Urinary bladder (tissue), 4 donors: ENCODE measurements around the gene RPL35A. TPM values are rescaled to one million over a fixed set of nuclear protein-coding genes. Genes with fewer than 3 reads are reported as not detected.

Source experiments
- DNase-seq: peaks from one replicate; pipeline ENCODE4 v3.0.0-alpha.2; 2015; ENCODE audit errors: extremely low spot score
- H3K27ac ChIP-seq: one replicate; pipeline ENCODE4 v1.5.1; 2013; ENCODE audit warnings: low read depth, mild to moderate bottlenecking, moderate library complexity
- H3K36me3 ChIP-seq: one replicate; pipeline ENCODE4 v1.6.1; 2013; ENCODE audit warnings: mild to moderate bottlenecking, moderate library complexity; ENCODE audit not compliant: insufficient read depth
- H3K4me1 ChIP-seq: one replicate; pipeline ENCODE4 v1.6.1; 2013; ENCODE audit warnings: mild to moderate bottlenecking, moderate library complexity; ENCODE audit not compliant: insufficient read depth
- H3K4me3 ChIP-seq: one replicate; pipeline ENCODE4 v1.5.1; 2013; ENCODE audit warnings: low read depth, low read length
- WGBS: extraction: QIAGEN DNeasy Blood & Tissue Kit; methylation state at CpG from one replicate; pipeline ENCODE4 v1.1.7; 2013; 5-methylcytosine and 5-hydroxymethylcytosine counted together
- polyA plus RNA-seq: library from polyadenylated mRNA; stranded (reverse); fragments of 200-250 nt; gene quantifications from one replicate; pipeline ENCODE4 v1.2.3, GENCODE V29; 2013
- total RNA-seq: library from RNA; depleted of rRNA; stranded (reverse); fragments of >200 nt; gene quantifications from one replicate; pipeline ENCODE4 v1.2.3, GENCODE V29; 2014
- donor health status: healthy with polysubstance abuse.
- donor health status: healthy.

Gene RPL35A
- total and polyA plus RNA-seq, 2 donors: 1,028 to 1,260 TPM

GRCh38 chr3:197936819-197937384 lies 13.1 kb upstream of the RPL35A start:
- Histone ChIP-seq H3K4me3 (no peak overlapping the region), H3K27ac (no peak overlapping the region), H3K36me3 (peaks cover 1% of the 10 kb centered on the region), H3K4me1 (no peaks in the 10 kb centered on the region)
- WGBS: 54% methylated on average over 15 of the region's 15 CpGs
- no peak for DNase-seq

GRCh38 chr3:197940745-197941384 lies 9.1 kb upstream of the RPL35A start:
- WGBS: 90% methylated on average over 1 of the region's 1 CpG
- H3K27ac ChIP-seq: no peak overlapping the region
- H3K4me1 ChIP-seq: no peaks in the 10 kb centered on the region
- H3K36me3 ChIP-seq: peaks cover 1% of the 10 kb centered on the region
- H3K4me3 ChIP-seq: no peak overlapping the region
- DNase-seq: no peak

DNA sequence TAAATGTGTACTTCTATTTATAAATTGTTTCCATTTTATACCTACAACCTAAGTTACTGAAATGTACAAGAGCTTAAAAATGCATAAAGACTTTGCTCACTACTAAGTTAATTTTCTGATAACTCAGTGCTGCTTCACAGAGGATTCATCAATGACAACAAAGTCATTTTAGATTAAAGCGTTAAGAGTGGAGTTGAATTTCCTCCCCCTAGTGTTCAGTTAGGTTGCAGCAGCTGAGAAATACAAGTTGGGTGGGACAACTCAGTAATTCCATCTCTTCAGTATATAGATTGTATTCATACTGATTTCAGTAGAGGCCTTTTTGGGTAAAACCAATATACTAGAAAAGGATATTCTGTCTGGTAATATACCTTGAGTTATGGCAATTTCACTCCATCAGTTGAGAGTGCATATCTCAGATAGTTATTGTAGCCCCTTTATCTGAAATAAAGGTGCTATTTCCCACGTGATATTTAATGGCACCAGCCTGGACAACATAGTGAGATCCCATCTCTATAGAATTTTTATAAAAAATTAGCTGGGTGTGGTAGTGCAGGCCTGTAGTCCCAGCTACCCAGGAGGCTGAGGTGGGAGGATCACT lies 6.9 kb upstream of the RPL35A start:
- 45% methylated on average over 2 of the region's 2 CpGs for WGBS
- Histone ChIP-seq H3K4me1 (no peaks in the 10 kb centered on the region), H3K36me3 (peaks cover 1% of the 10 kb centered on the region), H3K4me3 (no peak overlapping the region), H3K27ac (no peak overlapping the region)
- DNase-seq: no peak

DNA sequence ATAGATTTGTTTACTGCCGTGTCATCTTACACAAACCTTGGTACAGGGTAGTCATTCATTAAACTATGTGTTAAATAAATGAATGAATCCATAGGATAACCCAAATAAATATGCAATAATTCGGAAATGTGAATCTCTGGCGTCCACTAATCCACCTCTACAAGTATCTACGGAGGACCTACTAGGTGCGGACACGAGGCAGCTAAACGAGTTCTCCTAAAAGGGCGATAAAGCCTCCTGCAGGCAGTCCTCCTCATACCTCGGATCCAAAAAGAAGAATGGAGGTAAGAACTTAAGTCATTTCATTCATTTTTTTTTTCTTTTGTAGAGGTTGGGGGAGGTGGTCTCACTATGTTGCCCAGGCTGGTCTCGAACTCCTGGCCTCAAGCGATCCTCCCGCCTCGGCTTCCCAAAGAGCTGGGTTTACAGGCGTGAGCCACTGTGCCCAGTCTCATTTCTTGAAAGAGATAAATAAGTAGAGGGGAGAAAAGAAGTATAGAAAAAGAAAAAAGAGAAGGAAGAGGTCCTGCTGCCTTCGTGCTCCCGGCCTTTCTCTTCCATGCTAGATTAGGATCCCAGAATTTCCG lies 706 bp upstream of the RPL35A start:
- no peak for DNase-seq

GRCh38 chr3:197950677-197951061 lies 679 bp downstream of the RPL35A start:
- peaks cover 5% of the 10 kb centered on the region for H3K36me3 ChIP-seq
- H3K27ac ChIP-seq: peak overlapping the region; percentile 91
- peak overlapping the region; percentile 66 for H3K4me3 ChIP-seq
- WGBS: under 1% methylated on average over 11 of the region's 11 CpGs
- no peak for DNase-seq
- H3K4me1 ChIP-seq: no peaks in the 10 kb centered on the region

More for the DNA sequence above, 706 bp upstream of the RPL35A start:
- WGBS: 15% methylated on average over 17 of the region's 17 CpGs
- peaks cover 3% of the 10 kb centered on the region for H3K36me3 ChIP-seq
- no peak overlapping the region for H3K27ac ChIP-seq
- no peaks in the 10 kb centered on the region for H3K4me1 ChIP-seq
- H3K4me3 ChIP-seq: peak overlapping the region; percentile 31

- no peak for DNase-seq
- 86% methylated on average over 21 of the region's 21 CpGs for WGBS
- no peak overlapping the region for H3K27ac ChIP-seq
Measured at GRCh38 chr3:197951392-197951990, 1.5 kb downstream of the RPL35A start.

DNA sequence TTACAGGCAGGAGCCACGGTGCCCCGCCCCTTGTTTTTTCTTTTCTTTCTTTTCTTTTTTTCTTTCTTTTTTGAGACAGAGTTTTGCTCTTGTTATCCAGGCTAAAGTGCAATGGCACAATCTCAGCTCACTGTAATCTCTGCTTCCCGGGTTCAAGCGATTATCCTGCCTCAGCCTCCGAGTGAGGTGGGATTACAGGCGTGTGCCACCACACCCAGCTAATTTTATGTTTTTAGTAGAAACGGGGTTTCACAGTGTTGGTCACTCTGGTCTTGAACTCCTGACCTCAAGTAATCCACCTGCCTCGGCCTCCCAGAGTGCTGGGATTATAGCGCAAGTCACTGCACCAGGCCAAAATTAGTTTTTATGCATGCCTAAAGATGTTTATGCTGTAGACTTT lies 2.5 kb downstream of the RPL35A start:
- H3K36me3 ChIP-seq: peaks cover 5% of the 10 kb centered on the region
- no peaks in the 10 kb centered on the region for H3K4me1 ChIP-seq
- DNase-seq: no peak
- no peak overlapping the region for H3K27ac ChIP-seq
- 89% methylated on average over 9 of the region's 9 CpGs for whole genome bisulfite sequencing
- no peak overlapping the region for H3K4me3 ChIP-seq

More at GRCh38 chr3:197951392-197951990, 1.5 kb downstream of the RPL35A start:
- H3K4me3 ChIP-seq: no peak overlapping the region
- no peaks in the 10 kb centered on the region for H3K4me1 ChIP-seq
- H3K36me3 ChIP-seq: peaks cover 5% of the 10 kb centered on the region

GRCh38 chr3:197953325-197953724 lies 3.3 kb downstream of the RPL35A start:
- Histone ChIP-seq H3K27ac (no peak overlapping the region), H3K36me3 (peaks cover 5% of the 10 kb centered on the region), H3K4me3 (no peak overlapping the region), H3K4me1 (peaks cover 2% of the 10 kb centered on the region)
- 61% methylated on average over 6 of the region's 6 CpGs for WGBS
- no peak for DNase-seq

GRCh38 chr3:197953881-197954280 lies 3.9 kb downstream of the RPL35A start:
- Histone ChIP-seq H3K36me3 (peaks cover 5% of the 10 kb centered on the region), H3K27ac (no peak overlapping the region), H3K4me1 (peaks cover 2% of the 10 kb centered on the region), H3K4me3 (no peak overlapping the region)
- DNase-seq: no peak
- 69% methylated on average over 7 of the region's 7 CpGs for WGBS

- H3K4me1 ChIP-seq: peaks cover 2% of the 10 kb centered on the region
- no peak overlapping the region for H3K27ac ChIP-seq
- peaks cover 5% of the 10 kb centered on the region for H3K36me3 ChIP-seq
- no peak for DNase-seq
- H3K4me3 ChIP-seq: no peak overlapping the region
- 91% methylated on average over 4 of the region's 4 CpGs for WGBS
Measured at GRCh38 chr3:197955892-197956477, 6.0 kb downstream of the RPL35A start.

DNA sequence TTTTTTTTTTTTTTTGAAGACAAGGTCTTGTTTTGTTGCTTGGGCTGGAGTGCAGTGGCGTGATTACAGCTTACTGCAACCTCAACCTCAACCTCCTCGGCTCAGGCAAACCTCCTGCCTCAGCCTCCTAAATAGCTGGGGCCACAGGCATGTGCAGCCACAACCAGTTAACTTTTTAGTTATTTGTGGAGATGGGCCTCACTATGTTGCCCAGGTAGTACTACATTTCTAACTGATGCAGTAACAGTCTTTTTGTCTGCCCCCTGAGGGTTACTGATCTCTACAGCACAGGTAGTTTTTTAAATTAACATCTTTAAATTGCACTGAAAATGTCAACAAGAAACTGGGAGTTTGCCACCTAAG lies 6.6 kb downstream of the RPL35A start:
- H3K4me3 ChIP-seq: no peak overlapping the region
- no peak for DNase-seq
- H3K27ac ChIP-seq: no peak overlapping the region
- H3K36me3 ChIP-seq: peaks cover 5% of the 10 kb centered on the region
- H3K4me1 ChIP-seq: peaks cover 3% of the 10 kb centered on the region
- 91% methylated on average over 2 of the region's 2 CpGs for WGBS

DNA sequence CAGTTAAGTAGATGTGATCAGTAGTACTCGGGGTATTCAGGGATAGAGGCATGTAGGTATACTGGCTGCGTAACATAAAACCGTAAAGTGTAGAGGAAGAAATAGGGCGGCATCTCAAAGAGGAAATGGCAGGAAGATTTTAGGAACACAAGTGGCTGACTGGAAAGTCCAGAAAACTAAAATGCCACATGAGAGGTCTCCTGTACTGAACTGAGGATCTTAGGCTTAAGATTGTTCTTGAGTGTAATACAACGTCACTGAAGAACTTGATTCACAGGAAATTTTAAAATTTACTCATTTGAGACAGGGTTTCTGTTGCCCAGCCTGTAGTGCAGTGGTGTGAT lies 7.8 kb downstream of the RPL35A start:
- peaks cover 5% of the 10 kb centered on the region for H3K36me3 ChIP-seq
- peaks cover 4% of the 10 kb centered on the region for H3K4me1 ChIP-seq
- H3K4me3 ChIP-seq: no peak overlapping the region
- DNase-seq: no peak
- 81% methylated on average over 5 of the region's 5 CpGs for whole genome bisulfite sequencing
- H3K27ac ChIP-seq: no peak overlapping the region

GRCh38 chr3:197958346-197958745 lies 8.4 kb downstream of the RPL35A start:
- DNase-seq: no peak
- WGBS: 94% methylated on average over 4 of the region's 4 CpGs
- Histone ChIP-seq H3K27ac (no peak overlapping the region), H3K4me1 (peaks cover 4% of the 10 kb centered on the region), H3K36me3 (peaks cover 4% of the 10 kb centered on the region), H3K4me3 (no peak overlapping the region)
